WTC11 (cell line): Measurements from ENCODE around the gene CD276. TPM values are rescaled to one million over a fixed set of nuclear protein-coding genes. Genes with fewer than 3 reads are reported as not detected.

Source experiments
- ATAC-seq: fragments of 200-7000 bp; cut with Tn5 transposase; 2 replicates; pipeline ENCODE4 v1.10.0; 2021; ENCODE audit warnings: mild to moderate bottlenecking, moderate library complexity
- CTCF ChIA-PET: fragments of 300-600 bp; sonication (Branson Sonifier 250); formaldehyde crosslinking; loops from one replicate; lab custom pipeline; 2021; ENCODE audit warnings: antibody characterized with exemption; lab: Charles Lee
- POLR2A ChIA-PET: fragments of 350-600 bp; sonication (Branson Sonifier 250); formaldehyde crosslinking; loops from one replicate; lab custom pipeline; 2021; ENCODE audit warnings: antibody characterized with exemption; lab: Charles Lee
- DNase-seq: peaks from one replicate; pipeline ENCODE4 v3.0.0; 2021; ENCODE audit warnings: low spot score
- H3K27ac Mint-ChIP-seq: 2 replicates; pipeline ENCODE4 v1.8.0; 2021; ENCODE audit warnings: mixed read lengths
- H3K27me3 Mint-ChIP-seq: 2 replicates; pipeline ENCODE4 v1.8.0; 2021; ENCODE audit warnings: low read depth, mild to moderate bottlenecking, moderate library complexity, mixed read lengths
- H3K36me3 Mint-ChIP-seq: 2 replicates; pipeline ENCODE4 v1.8.0; 2021; ENCODE audit warnings: mixed read lengths
- H3K4me1 Mint-ChIP-seq: 2 replicates; pipeline ENCODE4 v1.8.0; 2022; ENCODE audit warnings: mixed read lengths
- H3K4me3 Mint-ChIP-seq: 2 replicates; pipeline ENCODE4 v1.8.0; 2021; ENCODE audit warnings: mild to moderate bottlenecking, moderate library complexity, mixed read lengths
- H3K9me3 Mint-ChIP-seq: 2 replicates; pipeline ENCODE4 v1.8.0; 2021; ENCODE audit warnings: mixed read lengths
- ATF1 ChIP-seq: sonication (generic); formaldehyde crosslinking; IDR thresholded peaks from 2 replicates; pipeline ENCODE4 v1.8.1; 2023; ENCODE audit warnings: mild to moderate bottlenecking, moderate library complexity, missing genetic modification reagents
- CREB1 ChIP-seq: sonication (generic); formaldehyde crosslinking; IDR thresholded peaks from 2 replicates; pipeline ENCODE4 v1.8.0; 2023; ENCODE audit warnings: mild to moderate bottlenecking, missing genetic modification reagents
- EMX1 ChIP-seq: fragments of 250-450 bp; sonication (Bioruptor Pico); IDR thresholded peaks from 2 replicates; pipeline ENCODE4 v1.8.0; 2021; ENCODE audit warnings: mild to moderate bottlenecking
- GABPB1 ChIP-seq: sonication (generic); formaldehyde crosslinking; IDR thresholded peaks from 2 replicates; pipeline ENCODE4 v1.8.1; 2023; ENCODE audit warnings: mild to moderate bottlenecking, missing genetic modification reagents
- GTF2I ChIP-seq: fragments of 250-450 bp; sonication (Bioruptor Pico); conservative IDR thresholded peaks from 2 replicates; pipeline ENCODE4 v1.4.0; 2021; ENCODE audit warnings: mild to moderate bottlenecking
- KAT7 ChIP-seq: sonication (generic); formaldehyde crosslinking; IDR thresholded peaks from 2 replicates; pipeline ENCODE4 v1.8.1; 2023; ENCODE audit warnings: missing genetic modification reagents, mild to moderate bottlenecking, borderline replicate concordance
- MYBL2 ChIP-seq: sonication (generic); formaldehyde crosslinking; IDR thresholded peaks from 2 replicates; pipeline ENCODE4 v1.8.1; 2023; ENCODE audit warnings: mild to moderate bottlenecking, moderate library complexity, missing genetic modification reagents
- NFE2L1 ChIP-seq: sonication (generic); formaldehyde crosslinking; IDR thresholded peaks from 2 replicates; pipeline ENCODE4 v1.8.1; 2023; ENCODE audit warnings: missing genetic modification reagents
- NR2C2 ChIP-seq: sonication (generic); formaldehyde crosslinking; IDR thresholded peaks from 2 replicates; pipeline ENCODE4 v1.8.0; 2022; ENCODE audit warnings: mild to moderate bottlenecking, missing genetic modification reagents
- RORB ChIP-seq: fragments of 250-450 bp; sonication (Bioruptor Pico); IDR thresholded peaks from 2 replicates; pipeline ENCODE4 v1.9.0; 2021; ENCODE audit warnings: mild to moderate bottlenecking
- SP1 ChIP-seq: sonication (generic); formaldehyde crosslinking; conservative IDR thresholded peaks from 2 replicates; pipeline ENCODE4 v1.8.1; 2022; ENCODE audit warnings: missing genetic modification reagents
- TCF7 ChIP-seq: sonication (generic); formaldehyde crosslinking; IDR thresholded peaks from 2 replicates; pipeline ENCODE4 v1.8.0; 2022; ENCODE audit warnings: mild to moderate bottlenecking, low read depth, missing genetic modification reagents, moderate library complexity
- ZBTB21 ChIP-seq: sonication (generic); formaldehyde crosslinking; IDR thresholded peaks from 2 replicates; pipeline ENCODE4 v1.8.1; 2023; ENCODE audit warnings: mild to moderate bottlenecking, missing genetic modification reagents, borderline replicate concordance
- ZNF232 ChIP-seq: sonication (generic); formaldehyde crosslinking; IDR thresholded peaks from 2 replicates; pipeline ENCODE4 v1.8.0; 2022; ENCODE audit warnings: mild to moderate bottlenecking, missing genetic modification reagents
- ZNF263 ChIP-seq: sonication (generic); formaldehyde crosslinking; IDR thresholded peaks from 2 replicates; pipeline ENCODE4 v1.8.1; 2022; ENCODE audit warnings: low read depth, mild to moderate bottlenecking, moderate library complexity, missing genetic modification reagents
- total RNA-seq: library from RNA; stranded (reverse); gene quantifications from 3 replicates; pipeline ENCODE4 v1.2.3, GENCODE V29; 2021
- TF ChIP-seq, protein P1 (sequence below): sonication (generic); formaldehyde crosslinking; IDR thresholded peaks from 2 replicates; pipeline ENCODE4 v1.8.1; 2023; ENCODE audit warnings: mild to moderate bottlenecking, missing genetic modification reagents
- TF ChIP-seq, protein P2 (sequence below): fragments of 250-450 bp; sonication (Bioruptor Pico); IDR thresholded peaks from 2 replicates; pipeline ENCODE4 v1.8.0; 2021; ENCODE audit warnings: mild to moderate bottlenecking
- TF ChIP-seq, protein P3 (sequence below): sonication (generic); formaldehyde crosslinking; IDR thresholded peaks from 2 replicates; pipeline ENCODE4 v1.8.1; 2022; ENCODE audit warnings: low read depth, mild to moderate bottlenecking, moderate library complexity, missing genetic modification reagents, borderline replicate concordance
- TF ChIP-seq, protein P4 (sequence below): fragments of 250-450 bp; sonication (Bioruptor Pico); IDR thresholded peaks from 2 replicates; pipeline ENCODE4 v2.1.2; 2022; ENCODE audit warnings: mild to moderate bottlenecking, moderate library complexity
- TF ChIP-seq, protein P5 (sequence below): sonication (generic); formaldehyde crosslinking; conservative IDR thresholded peaks from 2 replicates; pipeline ENCODE4 v1.8.1; 2023; ENCODE audit warnings: mild to moderate bottlenecking, low read depth, missing genetic modification reagents, moderate library complexity
- TF ChIP-seq, protein P6 (sequence below): fragments of 250-450 bp; sonication (Bioruptor Pico); IDR thresholded peaks from 2 replicates; pipeline ENCODE4 v1.9.0; 2021; ENCODE audit warnings: moderate library complexity, mild to moderate bottlenecking, inconsistent platforms, borderline replicate concordance
- TF ChIP-seq, protein P7 (sequence below): sonication (generic); formaldehyde crosslinking; IDR thresholded peaks from 2 replicates; pipeline ENCODE4 v1.8.0; 2022; ENCODE audit warnings: mild to moderate bottlenecking, missing genetic modification reagents

Gene CD276
- total RNA-seq, 1 experiment from 2014 or later: 153 TPM

DNA sequence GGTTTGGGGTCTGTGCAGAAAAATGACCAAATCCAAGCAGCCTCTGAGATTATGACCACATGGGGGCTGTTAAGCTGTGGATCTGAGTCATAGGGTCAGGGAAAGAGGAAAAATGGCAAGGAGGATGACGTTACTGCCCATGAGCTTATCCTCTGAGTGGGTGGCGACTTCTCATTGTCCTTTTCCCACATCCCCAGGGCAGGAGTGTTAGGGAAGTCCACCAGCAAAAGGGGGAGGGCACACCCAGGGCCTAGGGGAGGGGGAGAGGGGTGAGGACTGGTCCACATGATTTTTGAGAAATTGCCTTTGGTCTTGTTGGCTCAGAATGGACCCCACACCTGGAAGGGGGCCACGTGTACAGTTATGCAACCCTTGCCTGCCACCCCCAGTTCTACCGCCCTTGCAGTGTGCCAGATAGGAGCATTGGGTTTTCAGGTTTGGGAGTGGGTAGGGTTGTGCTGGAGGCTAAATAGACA, 2.6 kb downstream of the CD276 start:
- Mint-ChIP-seq H3K27ac (no peak overlapping the region), H3K9me3 (no peaks in the 10 kb centered on the region), H3K4me1 (peaks cover 28% of the 10 kb centered on the region), H3K36me3 (no peaks in the 10 kb centered on the region), H3K4me3 (no peak overlapping the region), H3K27me3 (no peaks in the 10 kb centered on the region)
- TF ChIP-seq GABPB1 (CRISPR knock-in tag) (no peak), EMX1 (CRISPR knock-in tag) (no peak), KAT7 (no peak), NR2C2 (CRISPR knock-in tag) (no peak), SP1 (CRISPR knock-in tag) (no peak), CREB1 (CRISPR knock-in tag) (no peak), ATF1 (CRISPR knock-in tag) (no peak), MYBL2 (CRISPR knock-in tag) (no peak), ZNF263 (CRISPR knock-in tag) (no peak), ZBTB21 (CRISPR knock-in tag) (no peak), TCF7 (no peak), NFE2L1 (CRISPR knock-in tag) (no peak), RORB (CRISPR knock-in tag) (no peak)
- TF ChIP-seq, protein P1, sequence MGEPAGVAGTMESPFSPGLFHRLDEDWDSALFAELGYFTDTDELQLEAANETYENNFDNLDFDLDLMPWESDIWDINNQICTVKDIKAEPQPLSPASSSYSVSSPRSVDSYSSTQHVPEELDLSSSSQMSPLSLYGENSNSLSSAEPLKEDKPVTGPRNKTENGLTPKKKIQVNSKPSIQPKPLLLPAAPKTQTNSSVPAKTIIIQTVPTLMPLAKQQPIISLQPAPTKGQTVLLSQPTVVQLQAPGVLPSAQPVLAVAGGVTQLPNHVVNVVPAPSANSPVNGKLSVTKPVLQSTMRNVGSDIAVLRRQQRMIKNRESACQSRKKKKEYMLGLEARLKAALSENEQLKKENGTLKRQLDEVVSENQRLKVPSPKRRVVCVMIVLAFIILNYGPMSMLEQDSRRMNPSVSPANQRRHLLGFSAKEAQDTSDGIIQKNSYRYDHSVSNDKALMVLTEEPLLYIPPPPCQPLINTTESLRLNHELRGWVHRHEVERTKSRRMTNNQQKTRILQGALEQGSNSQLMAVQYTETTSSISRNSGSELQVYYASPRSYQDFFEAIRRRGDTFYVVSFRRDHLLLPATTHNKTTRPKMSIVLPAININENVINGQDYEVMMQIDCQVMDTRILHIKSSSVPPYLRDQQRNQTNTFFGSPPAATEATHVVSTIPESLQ (CRISPR knock-in tag): no peak
- TF ChIP-seq, protein P2, sequence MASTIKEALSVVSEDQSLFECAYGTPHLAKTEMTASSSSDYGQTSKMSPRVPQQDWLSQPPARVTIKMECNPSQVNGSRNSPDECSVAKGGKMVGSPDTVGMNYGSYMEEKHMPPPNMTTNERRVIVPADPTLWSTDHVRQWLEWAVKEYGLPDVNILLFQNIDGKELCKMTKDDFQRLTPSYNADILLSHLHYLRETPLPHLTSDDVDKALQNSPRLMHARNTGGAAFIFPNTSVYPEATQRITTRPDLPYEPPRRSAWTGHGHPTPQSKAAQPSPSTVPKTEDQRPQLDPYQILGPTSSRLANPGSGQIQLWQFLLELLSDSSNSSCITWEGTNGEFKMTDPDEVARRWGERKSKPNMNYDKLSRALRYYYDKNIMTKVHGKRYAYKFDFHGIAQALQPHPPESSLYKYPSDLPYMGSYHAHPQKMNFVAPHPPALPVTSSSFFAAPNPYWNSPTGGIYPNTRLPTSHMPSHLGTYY: no peak
- TF ChIP-seq, protein P3, sequence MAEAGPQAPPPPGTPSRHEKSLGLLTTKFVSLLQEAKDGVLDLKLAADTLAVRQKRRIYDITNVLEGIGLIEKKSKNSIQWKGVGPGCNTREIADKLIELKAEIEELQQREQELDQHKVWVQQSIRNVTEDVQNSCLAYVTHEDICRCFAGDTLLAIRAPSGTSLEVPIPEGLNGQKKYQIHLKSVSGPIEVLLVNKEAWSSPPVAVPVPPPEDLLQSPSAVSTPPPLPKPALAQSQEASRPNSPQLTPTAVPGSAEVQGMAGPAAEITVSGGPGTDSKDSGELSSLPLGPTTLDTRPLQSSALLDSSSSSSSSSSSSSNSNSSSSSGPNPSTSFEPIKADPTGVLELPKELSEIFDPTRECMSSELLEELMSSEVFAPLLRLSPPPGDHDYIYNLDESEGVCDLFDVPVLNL (CRISPR knock-in tag): no peak
- TF ChIP-seq, protein P4, sequence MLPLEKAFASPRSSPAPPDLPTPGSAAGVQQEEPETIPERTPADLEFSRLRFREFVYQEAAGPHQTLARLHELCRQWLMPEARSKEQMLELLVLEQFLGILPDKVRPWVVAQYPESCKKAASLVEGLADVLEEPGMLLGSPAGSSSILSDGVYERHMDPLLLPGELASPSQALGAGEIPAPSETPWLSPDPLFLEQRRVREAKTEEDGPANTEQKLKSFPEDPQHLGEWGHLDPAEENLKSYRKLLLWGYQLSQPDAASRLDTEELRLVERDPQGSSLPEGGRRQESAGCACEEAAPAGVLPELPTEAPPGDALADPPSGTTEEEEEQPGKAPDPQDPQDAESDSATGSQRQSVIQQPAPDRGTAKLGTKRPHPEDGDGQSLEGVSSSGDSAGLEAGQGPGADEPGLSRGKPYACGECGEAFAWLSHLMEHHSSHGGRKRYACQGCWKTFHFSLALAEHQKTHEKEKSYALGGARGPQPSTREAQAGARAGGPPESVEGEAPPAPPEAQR (CRISPR knock-in tag): no peak
- ATAC-seq: no peak
- DNase-seq: no peak
- CTCF ChIA-PET: interaction anchor here (0.7 to 6.9 kb wide), 6 partner anchors 9 to 50 kb away, joined by 3 to 62 read pairs (median 16); no protein-coding TSS in a partner anchor
- POLR2A ChIA-PET: no interaction called here

DNA sequence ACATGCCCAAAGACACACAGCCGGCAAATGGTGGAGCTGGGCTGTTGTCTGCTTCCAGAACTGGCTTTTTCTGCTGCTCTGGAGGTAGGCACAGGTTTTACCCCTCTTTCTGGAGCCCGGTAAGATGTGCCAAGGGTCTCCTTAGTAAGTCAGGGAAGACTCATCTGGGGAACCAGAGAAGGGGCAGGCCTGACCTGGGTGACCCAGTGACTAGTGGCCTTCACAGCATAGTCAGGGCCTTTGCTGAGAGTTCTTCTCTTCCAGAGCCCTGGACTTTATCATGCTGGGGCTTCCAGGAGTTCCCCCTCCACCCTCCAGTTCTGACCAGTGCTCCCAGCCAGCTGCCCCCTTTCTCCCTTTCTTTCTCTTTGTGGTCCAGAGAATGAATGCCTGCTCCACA, 3.2 kb downstream of the CD276 start:
- Mint-ChIP-seq H3K27me3 (no peaks in the 10 kb centered on the region), H3K36me3 (no peaks in the 10 kb centered on the region), H3K4me1 (peaks cover 28% of the 10 kb centered on the region), H3K9me3 (no peaks in the 10 kb centered on the region), H3K27ac (no peak overlapping the region), H3K4me3 (no peak overlapping the region)
- POLR2A ChIA-PET: no interaction called here
- ATAC-seq: no peak
- no peak for DNase-seq
- no peak for TF ChIP-seq CREB1 (CRISPR knock-in tag)
- TF ChIP-seq, protein P5, sequence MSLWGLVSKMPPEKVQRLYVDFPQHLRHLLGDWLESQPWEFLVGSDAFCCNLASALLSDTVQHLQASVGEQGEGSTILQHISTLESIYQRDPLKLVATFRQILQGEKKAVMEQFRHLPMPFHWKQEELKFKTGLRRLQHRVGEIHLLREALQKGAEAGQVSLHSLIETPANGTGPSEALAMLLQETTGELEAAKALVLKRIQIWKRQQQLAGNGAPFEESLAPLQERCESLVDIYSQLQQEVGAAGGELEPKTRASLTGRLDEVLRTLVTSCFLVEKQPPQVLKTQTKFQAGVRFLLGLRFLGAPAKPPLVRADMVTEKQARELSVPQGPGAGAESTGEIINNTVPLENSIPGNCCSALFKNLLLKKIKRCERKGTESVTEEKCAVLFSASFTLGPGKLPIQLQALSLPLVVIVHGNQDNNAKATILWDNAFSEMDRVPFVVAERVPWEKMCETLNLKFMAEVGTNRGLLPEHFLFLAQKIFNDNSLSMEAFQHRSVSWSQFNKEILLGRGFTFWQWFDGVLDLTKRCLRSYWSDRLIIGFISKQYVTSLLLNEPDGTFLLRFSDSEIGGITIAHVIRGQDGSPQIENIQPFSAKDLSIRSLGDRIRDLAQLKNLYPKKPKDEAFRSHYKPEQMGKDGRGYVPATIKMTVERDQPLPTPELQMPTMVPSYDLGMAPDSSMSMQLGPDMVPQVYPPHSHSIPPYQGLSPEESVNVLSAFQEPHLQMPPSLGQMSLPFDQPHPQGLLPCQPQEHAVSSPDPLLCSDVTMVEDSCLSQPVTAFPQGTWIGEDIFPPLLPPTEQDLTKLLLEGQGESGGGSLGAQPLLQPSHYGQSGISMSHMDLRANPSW (CRISPR knock-in tag): no peak
- TF ChIP-seq ZNF232 (CRISPR knock-in tag): no peak
- TF ChIP-seq, protein P6, sequence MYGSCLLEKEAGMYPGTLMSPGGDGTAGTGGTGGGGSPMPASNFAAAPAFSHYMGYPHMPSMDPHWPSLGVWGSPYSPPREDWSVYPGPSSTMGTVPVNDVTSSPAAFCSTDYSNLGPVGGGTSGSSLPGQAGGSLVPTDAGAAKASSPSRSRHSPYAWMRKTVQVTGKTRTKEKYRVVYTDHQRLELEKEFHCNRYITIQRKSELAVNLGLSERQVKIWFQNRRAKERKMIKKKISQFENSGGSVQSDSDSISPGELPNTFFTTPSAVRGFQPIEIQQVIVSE: no peak
- TF ChIP-seq, protein P7, sequence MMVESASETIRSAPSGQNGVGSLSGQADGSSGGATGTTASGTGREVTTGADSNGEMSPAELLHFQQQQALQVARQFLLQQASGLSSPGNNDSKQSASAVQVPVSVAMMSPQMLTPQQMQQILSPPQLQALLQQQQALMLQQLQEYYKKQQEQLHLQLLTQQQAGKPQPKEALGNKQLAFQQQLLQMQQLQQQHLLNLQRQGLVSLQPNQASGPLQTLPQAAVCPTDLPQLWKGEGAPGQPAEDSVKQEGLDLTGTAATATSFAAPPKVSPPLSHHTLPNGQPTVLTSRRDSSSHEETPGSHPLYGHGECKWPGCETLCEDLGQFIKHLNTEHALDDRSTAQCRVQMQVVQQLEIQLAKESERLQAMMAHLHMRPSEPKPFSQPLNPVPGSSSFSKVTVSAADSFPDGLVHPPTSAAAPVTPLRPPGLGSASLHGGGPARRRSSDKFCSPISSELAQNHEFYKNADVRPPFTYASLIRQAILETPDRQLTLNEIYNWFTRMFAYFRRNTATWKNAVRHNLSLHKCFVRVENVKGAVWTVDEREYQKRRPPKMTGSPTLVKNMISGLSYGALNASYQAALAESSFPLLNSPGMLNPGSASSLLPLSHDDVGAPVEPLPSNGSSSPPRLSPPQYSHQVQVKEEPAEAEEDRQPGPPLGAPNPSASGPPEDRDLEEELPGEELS (CRISPR knock-in tag): no peak
- TF ChIP-seq GTF2I (CRISPR knock-in tag): no peak
- CTCF ChIA-PET: interaction anchor here (1.7 to 6.9 kb wide), 4 partner anchors 10 to 51 kb away, joined by 9 to 62 read pairs (median 34); no protein-coding TSS in a partner anchor
